Measurements from ENCODE around the gene LIN7A. TPM values are rescaled to one million over a fixed set of nuclear protein-coding genes. Genes with fewer than 3 reads are reported as not detected.
"Not testable (repeated sequence)": the region's sequence is repeated elsewhere in the genome, so short reads cannot be mapped to it uniquely, and the experiment has no call there.

LIN7A gene
- total RNA-seq, 1 donor from 2014 or later, result 0.80 TPM

DNA sequence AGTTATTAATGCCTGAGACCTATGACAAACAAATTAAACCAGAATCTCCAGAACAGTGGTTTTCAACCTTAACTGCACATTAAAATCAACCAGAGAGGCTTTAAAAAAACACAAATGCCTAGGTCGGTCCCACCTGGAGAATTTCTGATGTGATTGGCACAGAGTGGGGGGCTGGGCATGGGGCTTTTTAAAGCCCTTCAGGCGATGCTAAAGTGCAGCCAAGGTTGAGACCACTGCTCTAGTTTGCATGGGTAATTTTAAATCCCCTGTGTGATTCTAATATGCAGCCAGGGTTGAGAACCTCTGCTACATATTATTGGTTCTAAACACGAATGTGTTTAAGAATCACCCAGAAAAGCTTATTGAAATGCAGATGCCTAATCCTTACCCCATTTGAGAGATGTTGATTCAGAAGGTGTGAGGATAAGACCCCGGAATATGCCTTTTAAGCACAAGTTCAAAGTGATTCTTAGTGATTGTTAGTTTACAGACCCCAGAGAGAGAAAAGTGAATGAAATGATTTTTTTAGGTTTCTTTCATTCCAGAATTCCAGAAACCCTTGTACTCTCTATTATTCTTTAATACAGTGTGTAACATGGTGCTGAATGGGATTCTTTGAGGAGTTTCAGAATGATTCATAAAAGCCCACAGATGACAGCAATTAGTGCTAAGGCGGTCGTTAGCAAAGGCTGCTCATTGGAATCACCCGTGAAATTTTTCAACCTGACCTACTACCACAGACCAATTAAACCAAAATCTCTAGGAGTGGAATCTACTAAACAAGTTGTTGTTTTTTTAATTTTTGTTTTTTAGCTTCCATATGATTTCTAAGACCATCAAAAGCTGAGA, 44.9 kb downstream of the LIN7A start:
- Mint-ChIP-seq H3K4me1 (ENCODE audit: low read depth) (no peaks in the 10 kb centered on the region), H3K4me3 (ENCODE audit: unreplicated experiment) (no peak overlapping the region), H3K27ac (ENCODE audit: unreplicated experiment) (no peak overlapping the region), H3K36me3 (ENCODE audit: low read depth) (no peaks in the 10 kb centered on the region), H3K27me3 (ENCODE audit: low read depth) (no peaks in the 10 kb centered on the region), H3K9me3 (ENCODE audit: low read depth) (peaks cover under 1% of the 10 kb centered on the region)
- no peak for DNase-seq (ENCODE audit: low spot score)
- TF ChIP-seq, protein P1, sequence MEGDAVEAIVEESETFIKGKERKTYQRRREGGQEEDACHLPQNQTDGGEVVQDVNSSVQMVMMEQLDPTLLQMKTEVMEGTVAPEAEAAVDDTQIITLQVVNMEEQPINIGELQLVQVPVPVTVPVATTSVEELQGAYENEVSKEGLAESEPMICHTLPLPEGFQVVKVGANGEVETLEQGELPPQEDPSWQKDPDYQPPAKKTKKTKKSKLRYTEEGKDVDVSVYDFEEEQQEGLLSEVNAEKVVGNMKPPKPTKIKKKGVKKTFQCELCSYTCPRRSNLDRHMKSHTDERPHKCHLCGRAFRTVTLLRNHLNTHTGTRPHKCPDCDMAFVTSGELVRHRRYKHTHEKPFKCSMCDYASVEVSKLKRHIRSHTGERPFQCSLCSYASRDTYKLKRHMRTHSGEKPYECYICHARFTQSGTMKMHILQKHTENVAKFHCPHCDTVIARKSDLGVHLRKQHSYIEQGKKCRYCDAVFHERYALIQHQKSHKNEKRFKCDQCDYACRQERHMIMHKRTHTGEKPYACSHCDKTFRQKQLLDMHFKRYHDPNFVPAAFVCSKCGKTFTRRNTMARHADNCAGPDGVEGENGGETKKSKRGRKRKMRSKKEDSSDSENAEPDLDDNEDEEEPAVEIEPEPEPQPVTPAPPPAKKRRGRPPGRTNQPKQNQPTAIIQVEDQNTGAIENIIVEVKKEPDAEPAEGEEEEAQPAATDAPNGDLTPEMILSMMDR (IDR thresholded peaks at IDR 0.05), result no peak

DNA sequence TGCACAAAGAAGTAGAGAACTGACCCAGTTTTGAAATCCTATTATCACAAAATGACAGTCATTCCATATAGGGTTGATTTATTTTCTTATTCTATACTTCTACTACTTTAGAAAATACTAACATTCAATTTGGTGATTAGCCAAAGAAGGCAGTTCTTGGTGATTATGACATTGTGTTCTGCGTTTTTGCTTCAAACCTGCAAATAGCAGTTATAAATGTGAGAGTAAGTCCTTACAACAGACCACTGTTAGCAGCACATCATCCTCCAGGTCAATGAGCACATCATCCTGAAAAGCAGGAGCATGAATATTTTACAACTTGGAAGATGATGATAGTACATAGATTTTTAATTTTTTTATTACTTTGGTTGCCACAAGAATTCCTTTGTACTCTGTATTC, 53.1 kb downstream of the LIN7A start:
- Mint-ChIP-seq H3K36me3 (ENCODE audit: low read depth) (no peaks in the 10 kb centered on the region), H3K4me3 (ENCODE audit: unreplicated experiment) (no peak overlapping the region), H3K27ac (ENCODE audit: unreplicated experiment) (no peak overlapping the region), H3K9me3 (ENCODE audit: low read depth) (no peaks in the 10 kb centered on the region), H3K27me3 (ENCODE audit: low read depth) (peaks cover 2% of the 10 kb centered on the region), H3K4me1 (ENCODE audit: low read depth) (peaks cover 12% of the 10 kb centered on the region)
- DNase-seq (ENCODE audit: low spot score), result no peak
- TF ChIP-seq, protein P1 (IDR thresholded peaks at IDR 0.05), result no peak

DNA sequence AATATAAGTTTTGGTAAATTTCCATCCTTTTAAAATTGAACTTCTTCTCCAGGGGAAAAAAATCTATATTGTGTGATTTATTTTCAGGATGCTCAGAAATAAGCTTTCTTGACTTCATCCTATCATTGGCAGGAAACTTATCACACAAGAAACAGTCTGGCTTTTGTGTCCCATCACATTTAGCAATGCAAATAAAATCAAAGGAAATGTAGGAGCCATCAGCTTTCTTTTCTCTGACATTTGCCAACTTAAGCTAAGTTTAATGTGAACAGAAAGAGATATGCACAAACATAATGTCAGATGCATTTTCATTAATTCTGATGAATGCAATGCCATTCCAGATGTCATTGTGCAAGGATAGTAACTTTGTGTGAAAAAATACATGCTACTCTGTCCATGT, 56.6 kb downstream of the LIN7A start:
- Mint-ChIP-seq H3K27me3 (ENCODE audit: low read depth) (peaks cover 2% of the 10 kb centered on the region), H3K9me3 (ENCODE audit: low read depth) (peaks cover 4% of the 10 kb centered on the region), H3K4me3 (ENCODE audit: unreplicated experiment) (no peak overlapping the region), H3K4me1 (ENCODE audit: low read depth) (peaks cover 32% of the 10 kb centered on the region), H3K27ac (ENCODE audit: unreplicated experiment) (no peak overlapping the region), H3K36me3 (ENCODE audit: low read depth) (no peaks in the 10 kb centered on the region)
- TF ChIP-seq, protein P1 (IDR thresholded peaks at IDR 0.05), result no peak
- DNase-seq (ENCODE audit: low spot score), result no peak

DNA sequence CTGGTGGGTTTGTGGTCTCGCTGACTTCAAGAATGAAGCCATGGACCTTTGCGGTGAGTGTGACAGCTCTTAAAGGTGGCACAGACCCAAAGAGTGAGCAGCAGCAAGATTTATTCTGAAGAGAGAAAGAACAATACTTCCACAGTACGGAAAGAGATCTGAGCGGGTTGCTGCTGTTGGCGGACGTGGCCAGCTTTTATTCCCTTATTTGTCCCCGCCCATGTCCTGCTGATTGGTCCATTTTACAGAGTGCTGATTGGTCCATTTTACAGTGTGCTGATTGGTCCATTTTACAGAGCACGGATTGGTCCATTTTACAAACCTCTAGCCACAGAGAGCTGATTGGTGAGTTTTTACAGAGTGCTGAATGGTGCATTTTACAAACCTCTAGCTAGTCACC, 59.3 kb downstream of the LIN7A start:
- DNase-seq (ENCODE audit: low spot score); H3K36me3 Mint-ChIP-seq (ENCODE audit: low read depth); H3K9me3 Mint-ChIP-seq (ENCODE audit: low read depth); H3K27ac Mint-ChIP-seq (ENCODE audit: unreplicated experiment); H3K27me3 Mint-ChIP-seq (ENCODE audit: low read depth); H3K4me3 Mint-ChIP-seq (ENCODE audit: unreplicated experiment): not testable (repeated sequence)
- peaks cover 43% of the 10 kb centered on the region for H3K4me1 Mint-ChIP-seq (ENCODE audit: low read depth)

DNA sequence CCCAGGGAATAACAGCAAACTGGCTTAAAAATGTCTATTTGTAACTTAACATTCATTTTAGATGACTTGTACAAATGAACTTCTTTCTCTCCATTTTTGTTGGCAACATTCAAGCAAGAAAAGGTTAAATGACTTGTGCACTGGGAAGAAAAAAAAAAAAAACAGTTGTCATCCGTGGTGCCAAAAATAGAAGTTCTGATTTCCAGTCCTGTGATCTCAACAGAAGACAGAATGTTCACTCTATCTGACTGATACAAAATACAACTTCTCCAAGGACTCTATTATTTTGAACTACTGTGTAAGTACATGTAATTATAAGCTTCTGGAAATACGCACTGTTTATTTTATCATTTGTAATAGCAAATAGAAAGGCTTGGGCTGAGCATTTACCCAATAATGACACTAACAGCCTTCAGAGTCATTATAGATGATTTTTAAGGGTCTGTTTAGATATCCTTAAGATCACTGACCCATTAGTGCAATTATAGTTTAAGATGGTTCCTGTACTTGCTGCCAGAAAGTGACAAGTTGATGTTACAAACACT, 59.9 kb downstream of the LIN7A start:
- Mint-ChIP-seq H3K27ac (ENCODE audit: unreplicated experiment) (no peak overlapping the region), H3K27me3 (ENCODE audit: low read depth) (no peaks in the 10 kb centered on the region), H3K9me3 (ENCODE audit: low read depth) (peaks cover 6% of the 10 kb centered on the region), H3K4me3 (ENCODE audit: unreplicated experiment) (no peak overlapping the region), H3K36me3 (ENCODE audit: low read depth) (no peaks in the 10 kb centered on the region), H3K4me1 (ENCODE audit: low read depth) (peaks cover 43% of the 10 kb centered on the region)
- no peak for DNase-seq (ENCODE audit: low spot score)
- TF ChIP-seq, protein P1 (IDR thresholded peaks at IDR 0.05), result no peak

All from chondrocyte (in vitro differentiated cells).